Stimulated activated CD8-positive, alpha-beta memory T cell treated with anti-CD3 and anti-CD28 coated beads, Interleukin-12 subunit alpha, Interleukin-12 subunit beta, amount 100 ng/mL, for 1 hour (primary cell): ENCODE data around the gene ATP8A1.
"Not testable (repeated sequence)": the region's sequence is repeated elsewhere in the genome, so short reads cannot be mapped to it uniquely, and the experiment has no call there.

Experiments used
- DNase-seq: peaks from one replicate; pipeline ENCODE4 v3.0.0-alpha.2; 2020; ENCODE audit warnings: low read depth

The ATP8A1 gene

GRCh38 chr4:42404001-42404400 is 252.9 kb downstream of the ATP8A1 start:
- DNase-seq, result no peak

- no peak for DNase-seq
These were observed 255.7 kb downstream of the ATP8A1 start for GRCh38 chr4:42401171-42401570.

DNA sequence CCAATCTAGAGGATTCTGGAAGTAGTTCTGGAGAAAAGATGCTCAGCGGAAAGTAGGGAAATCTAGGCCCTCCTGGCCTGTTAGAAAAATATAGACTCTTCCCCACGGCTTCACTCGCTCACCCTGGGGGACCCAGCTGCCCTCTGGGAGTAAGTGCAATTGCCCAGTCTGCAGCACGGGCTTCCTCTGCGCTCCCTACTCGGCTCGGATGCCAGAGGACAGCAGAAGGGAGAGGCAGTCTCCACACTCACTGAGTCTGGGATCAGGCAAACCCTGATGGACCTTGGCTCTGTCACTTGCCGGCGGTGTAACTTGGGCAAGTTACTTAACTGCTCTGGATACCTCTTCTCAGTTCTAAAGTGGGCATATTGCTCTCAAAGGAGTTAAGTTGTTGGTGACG is 257.5 kb downstream of the ATP8A1 start:
- no peak for DNase-seq

DNA sequence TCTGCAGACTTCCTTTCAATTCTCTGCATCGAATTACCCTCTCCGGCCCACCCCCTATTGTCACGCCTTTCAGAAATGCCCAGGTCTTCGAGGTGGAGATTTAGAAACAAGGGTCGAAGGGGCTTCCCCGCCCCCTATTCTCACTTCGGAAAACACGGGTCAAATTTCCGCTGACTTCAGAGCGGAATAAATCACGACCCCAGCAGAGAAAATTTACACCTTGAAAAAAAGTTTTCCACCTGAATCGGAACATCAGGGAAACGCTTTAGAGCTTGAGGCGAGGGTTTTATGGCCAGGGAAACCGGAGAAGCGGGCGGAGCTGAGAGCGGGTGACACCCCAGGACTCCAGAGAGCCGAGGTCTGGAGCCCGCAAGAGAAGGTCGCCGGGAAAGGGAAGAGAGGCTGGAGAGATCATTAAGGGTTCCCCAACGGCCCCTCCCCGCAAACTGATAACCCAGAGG is 258.0 kb downstream of the ATP8A1 start:
- no peak for DNase-seq

DNA sequence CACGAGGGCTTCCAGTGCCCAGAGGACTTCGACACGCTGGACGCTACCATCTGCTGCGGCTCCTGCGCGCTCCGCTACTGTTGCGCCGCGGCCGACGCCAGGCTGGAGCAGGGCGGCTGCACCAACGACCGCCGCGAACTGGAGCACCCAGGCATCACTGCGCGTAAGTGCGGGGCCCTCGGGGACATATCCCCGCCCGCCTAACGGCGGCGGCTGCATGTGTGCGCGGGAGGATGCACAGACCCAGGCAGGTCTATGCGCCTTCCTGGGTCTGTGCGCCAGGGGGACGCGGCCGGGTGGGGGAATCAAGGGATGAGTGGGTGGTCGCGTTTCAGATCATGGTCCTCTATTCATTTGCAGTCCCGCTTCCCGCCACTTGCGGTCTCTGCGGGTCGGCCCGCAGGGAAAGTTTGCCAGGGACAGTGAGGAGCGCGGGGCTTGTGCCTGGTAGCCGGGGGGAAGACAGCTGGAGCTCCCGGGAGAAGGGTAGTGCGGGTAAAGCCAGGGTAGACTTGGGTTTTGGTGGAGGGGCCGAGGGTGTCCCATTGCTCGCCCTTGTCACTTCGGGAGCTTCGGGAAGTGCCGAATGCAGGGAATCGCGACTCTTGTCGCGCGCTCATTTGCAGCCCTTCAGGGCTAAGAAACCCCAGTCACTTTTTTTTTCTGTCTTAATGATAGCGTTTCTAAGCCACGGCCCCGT is 258.6 kb downstream of the ATP8A1 start:
- DNase-seq, result no peak

GRCh38 chr4:42397635-42398170 is 259.2 kb downstream of the ATP8A1 start:
- no peak for DNase-seq

DNA sequence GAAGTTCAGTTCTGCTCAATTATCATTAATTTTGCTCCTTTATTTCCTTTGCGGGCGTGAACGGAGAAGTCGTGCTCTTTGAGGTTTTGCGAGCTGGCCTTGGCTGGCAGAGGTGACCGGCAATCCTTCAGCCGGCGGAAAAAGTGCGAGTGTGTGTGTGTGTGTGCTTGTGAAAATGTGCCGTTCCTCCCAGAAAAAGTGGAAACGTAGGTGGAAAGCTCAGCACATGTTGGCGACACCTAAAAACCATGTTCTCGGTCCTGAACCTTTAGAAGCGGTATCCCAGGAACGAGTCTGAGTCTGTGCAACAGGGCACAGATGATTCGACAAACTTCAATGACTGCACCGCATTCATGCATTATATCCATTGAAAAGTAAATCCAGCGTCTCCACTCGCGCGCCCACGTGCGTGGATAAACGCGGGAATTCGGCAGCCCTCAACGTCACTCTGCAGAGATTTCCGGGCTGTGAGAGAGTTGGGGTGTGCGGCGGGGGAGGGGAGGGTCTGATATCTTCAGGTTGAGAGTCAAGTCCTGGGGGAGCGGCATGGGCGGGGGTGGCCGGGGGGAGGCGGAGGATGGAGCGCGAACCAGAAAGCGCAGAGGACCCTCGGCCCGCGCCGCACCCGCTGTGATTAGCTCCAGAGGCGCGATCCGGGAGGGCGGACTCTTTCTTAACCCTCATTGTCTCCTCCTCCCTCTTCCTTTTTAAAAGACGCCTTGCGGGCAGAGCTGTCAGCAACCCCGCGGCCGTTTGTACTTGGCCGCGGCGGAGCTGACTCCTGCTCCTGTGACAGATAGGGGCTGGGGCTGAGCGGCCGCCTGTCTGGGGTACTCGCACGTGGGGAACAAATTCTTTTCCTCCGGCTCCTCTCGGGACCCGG is 259.9 kb downstream of the ATP8A1 start, which contains the start of gene SHISA3:
TSS of gene SHISA3 (plus strand) at position 737 of the 883 bp plus-strand sequence. CDS start 569 bp downstream, outside the sequence.
- no peak for DNase-seq

- DNase-seq, result no peak
These were observed 260.5 kb downstream of the ATP8A1 start for GRCh38 chr4:42396361-42396751.

DNA sequence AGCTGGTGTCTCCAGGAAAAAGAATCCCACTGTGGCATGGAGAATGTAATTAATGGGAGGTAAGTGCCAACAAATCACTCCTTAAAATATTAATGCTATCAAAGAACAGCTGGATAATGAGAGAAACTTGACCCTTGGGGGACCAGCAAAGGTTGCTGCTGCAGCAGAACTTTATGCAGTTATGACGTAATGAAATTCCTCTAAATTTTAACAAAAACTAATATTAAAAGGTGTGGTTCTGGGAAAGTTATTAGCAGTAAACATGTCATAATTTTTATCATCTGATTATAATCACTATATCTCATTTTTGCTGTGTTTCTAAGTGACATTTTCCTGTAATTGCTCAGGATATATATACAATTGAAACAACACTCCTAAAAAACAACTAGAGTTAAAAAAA is 261.3 kb downstream of the ATP8A1 start:
- DNase-seq, result no peak

- no peak for DNase-seq
These were observed 264.5 kb downstream of the ATP8A1 start for GRCh38 chr4:42392436-42392835.

- no peak for DNase-seq
These were observed 264.9 kb downstream of the ATP8A1 start for GRCh38 chr4:42391981-42392380.

- no peak for DNase-seq
These were observed 265.6 kb downstream of the ATP8A1 start for GRCh38 chr4:42391355-42391664.

- DNase-seq, result no peak
These were observed 266.1 kb downstream of the ATP8A1 start for GRCh38 chr4:42390622-42391354.

- DNase-seq, result no peak
These were observed 271.4 kb downstream of the ATP8A1 start for GRCh38 chr4:42385516-42385915.

- no peak for DNase-seq
These were observed 275.2 kb downstream of the ATP8A1 start for GRCh38 chr4:42381666-42382065.

GRCh38 chr4:42377497-42377896 is 279.4 kb downstream of the ATP8A1 start:
- no peak for DNase-seq

DNA sequence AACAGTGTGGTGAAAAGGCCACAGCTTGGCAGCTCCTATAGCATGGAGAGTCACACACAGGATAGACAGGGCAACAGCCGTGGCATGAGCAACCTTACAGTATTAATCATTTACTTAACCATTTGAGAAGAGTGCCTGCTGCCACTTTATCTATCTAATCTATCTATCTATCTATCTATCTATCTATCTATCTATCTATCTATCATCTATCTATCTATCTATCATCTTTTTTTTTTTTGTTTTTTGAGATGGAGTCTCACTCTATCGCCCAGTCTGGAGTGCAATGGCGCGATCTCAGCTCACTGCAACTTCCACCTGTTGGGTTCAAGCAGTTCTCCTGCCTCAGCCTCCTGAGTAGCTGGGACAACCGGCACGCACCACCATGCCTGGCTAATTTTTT is 284.6 kb downstream of the ATP8A1 start:
- not testable (repeated sequence) for DNase-seq

DNA sequence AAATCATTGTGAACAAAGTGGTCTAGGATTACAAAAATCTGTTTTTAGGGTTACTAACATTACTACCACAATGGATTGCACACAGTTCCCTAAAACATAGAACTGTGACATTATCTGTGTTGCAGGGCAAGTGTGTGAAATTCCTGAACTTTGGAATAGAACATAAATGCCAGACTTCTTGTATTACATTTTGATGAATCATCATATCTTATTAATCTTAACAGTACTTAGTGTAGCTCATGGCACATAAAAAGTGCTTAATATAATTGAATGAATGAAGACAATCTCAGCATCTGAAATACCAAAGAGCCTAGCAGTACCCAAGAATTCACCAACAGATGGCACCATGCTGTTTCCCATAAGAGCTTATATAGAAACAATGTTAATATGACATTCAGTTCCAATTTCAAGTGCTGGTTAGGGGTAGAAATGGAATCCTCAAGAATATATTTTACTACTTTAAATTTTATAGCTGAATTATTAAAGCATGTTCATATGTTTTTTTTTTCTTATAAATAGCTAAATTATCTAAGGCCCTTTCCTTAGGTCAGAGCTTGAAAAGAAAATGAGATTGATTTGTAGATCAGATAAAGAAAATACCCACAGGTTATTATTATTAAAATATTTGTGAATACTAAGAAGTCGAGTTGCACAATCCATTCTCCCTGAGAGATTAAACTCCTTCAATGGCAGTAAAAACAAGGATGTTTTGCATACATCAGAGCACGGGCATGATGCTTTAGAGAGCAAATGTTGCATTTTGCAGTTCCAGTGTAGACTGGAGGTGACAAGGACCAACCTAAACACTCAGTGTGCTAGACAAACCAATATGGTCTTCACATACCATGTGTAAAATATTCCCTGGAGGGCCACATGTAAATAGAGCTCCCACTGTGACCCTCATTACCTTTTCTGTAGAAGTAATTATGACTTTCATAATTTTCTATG is 285.3 kb downstream of the ATP8A1 start:
- DNase-seq, result no peak

- no peak for DNase-seq
These were observed 287.4 kb downstream of the ATP8A1 start for GRCh38 chr4:42369489-42369888.

DNA sequence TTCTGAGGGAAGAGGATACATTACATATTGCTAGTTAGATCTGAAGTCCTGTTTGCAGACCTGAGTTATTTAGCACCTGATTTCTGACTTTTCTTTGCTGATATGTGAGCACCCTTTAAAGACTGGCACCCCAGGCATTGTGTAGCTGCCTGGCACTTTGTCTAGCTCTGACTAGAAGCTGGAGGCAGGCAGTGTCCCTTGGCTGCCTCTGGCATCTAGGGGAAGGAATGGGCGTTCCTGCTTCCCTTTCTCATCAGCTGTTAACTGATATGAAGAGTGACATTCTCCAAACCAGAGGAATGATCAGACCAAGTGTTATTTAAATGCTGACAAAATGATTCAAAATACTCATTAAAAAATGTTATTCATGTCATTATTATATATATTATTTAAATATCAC is 289.9 kb downstream of the ATP8A1 start:
- DNase-seq, result no peak
